OCI-LY1 (cell line): ENCODE data around the gene ZNF639.

Experiments used
- EZH2 ChIP-seq: fragments of 200-600 bp; sonication (generic), shearing (Covaris generic); IDR thresholded peaks from 2 replicates; pipeline ENCODE4 v1.8.0; 2017; ENCODE audit warnings: borderline replicate concordance, mixed run types, mild to moderate bottlenecking, antibody characterized with exemption, low read length, moderate library complexity, mixed read lengths
- TF ChIP-seq, protein P1 (sequence below): fragments of 200-600 bp; sonication (generic), shearing (Covaris generic); IDR thresholded peaks from 2 replicates; pipeline ENCODE4 v1.5.1; 2017; ENCODE audit warnings: mild to moderate bottlenecking, antibody characterized with exemption, low read length, moderate library complexity, mixed read lengths

DNA sequence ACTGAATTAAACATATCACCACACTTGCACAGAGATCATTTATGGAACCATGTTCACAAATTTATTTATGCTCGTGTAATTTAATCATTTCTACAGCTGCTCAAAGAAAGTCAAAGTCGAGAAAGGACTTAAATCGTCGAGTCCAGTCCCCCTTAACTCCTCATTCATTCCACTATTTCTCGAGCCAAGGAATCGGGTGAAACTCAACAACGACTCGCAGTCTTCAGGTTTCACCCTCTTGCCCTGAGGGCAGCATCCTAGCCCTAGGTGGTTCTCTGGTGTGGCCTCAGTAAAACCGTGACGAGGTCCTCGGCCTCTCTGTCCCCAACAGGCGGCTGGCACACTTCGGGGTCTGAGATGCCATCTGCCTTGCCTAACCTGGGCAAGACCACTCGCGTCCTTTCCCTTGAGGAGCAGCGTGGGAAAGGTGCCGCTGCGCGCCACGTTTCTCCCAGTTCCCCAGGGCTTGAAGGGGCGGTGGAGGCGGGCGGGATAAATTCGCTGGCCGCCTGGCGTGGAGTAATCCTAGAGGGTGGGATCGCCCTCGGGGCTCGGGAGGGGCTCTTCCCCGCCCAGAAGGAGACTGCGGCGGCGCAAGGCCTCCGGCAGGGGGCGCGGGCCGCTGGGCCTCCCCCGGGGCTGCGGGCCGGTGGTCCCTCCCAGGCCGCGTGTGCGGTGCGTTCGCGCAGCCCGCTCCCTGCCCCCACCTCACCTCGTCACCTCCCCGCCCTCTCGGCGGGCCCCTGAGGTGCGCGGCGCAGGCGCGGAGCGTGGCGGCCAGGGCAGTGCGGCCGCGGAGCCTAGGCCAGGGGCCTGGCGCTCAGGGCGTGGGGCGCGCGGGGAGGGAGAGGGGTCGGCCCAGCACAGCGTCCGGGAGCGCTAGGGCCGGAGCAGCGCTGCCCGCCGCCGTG is at the start of gene ZNF639:
- TF ChIP-seq, protein P1, sequence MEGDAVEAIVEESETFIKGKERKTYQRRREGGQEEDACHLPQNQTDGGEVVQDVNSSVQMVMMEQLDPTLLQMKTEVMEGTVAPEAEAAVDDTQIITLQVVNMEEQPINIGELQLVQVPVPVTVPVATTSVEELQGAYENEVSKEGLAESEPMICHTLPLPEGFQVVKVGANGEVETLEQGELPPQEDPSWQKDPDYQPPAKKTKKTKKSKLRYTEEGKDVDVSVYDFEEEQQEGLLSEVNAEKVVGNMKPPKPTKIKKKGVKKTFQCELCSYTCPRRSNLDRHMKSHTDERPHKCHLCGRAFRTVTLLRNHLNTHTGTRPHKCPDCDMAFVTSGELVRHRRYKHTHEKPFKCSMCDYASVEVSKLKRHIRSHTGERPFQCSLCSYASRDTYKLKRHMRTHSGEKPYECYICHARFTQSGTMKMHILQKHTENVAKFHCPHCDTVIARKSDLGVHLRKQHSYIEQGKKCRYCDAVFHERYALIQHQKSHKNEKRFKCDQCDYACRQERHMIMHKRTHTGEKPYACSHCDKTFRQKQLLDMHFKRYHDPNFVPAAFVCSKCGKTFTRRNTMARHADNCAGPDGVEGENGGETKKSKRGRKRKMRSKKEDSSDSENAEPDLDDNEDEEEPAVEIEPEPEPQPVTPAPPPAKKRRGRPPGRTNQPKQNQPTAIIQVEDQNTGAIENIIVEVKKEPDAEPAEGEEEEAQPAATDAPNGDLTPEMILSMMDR = peak; percentile 92
- no peak for TF ChIP-seq EZH2
